GM12891 (cell line): ENCODE data around the gene ABHD16A.

Experiments used
- DNase-seq: peaks from one replicate; pipeline ENCODE4 v3.0.0; 2011; ENCODE audit warnings: low spot score; ENCODE audit not compliant: insufficient read length
- FAIRE-seq: peaks from 2 replicates; lab custom pipeline; 2011; peaks lifted over from hg19 to GRCh38; lab: Jason Lieb, UNC
- PAX5 ChIP-seq: IDR thresholded peaks from 2 replicates; pipeline ENCODE4 v1.6.1; 2011; ENCODE audit warnings: low read length, moderate library complexity, mild to moderate bottlenecking; ENCODE audit not compliant: insufficient read depth, severe bottlenecking
- POLR2A ChIP-seq: IDR thresholded peaks from 2 replicates; pipeline ENCODE4 v1.6.1; 2011; ENCODE audit warnings: low read depth, low read length, control low read depth
- POLR2AphosphoS5 ChIP-seq: IDR thresholded peaks from 2 replicates; pipeline ENCODE4 v1.6.1; 2011; ENCODE audit warnings: low read depth, low read length, control low read depth
- POU2F2 ChIP-seq: IDR thresholded peaks from 2 replicates; pipeline ENCODE4 v1.6.1; 2011; ENCODE audit warnings: low read depth, mild to moderate bottlenecking, control low read depth, low read length, moderate library complexity
- SPI1 ChIP-seq: IDR thresholded peaks from 2 replicates; pipeline ENCODE4 v1.6.1; 2011; ENCODE audit warnings: low read depth, low read length, control low read depth
- TAF1 ChIP-seq: IDR thresholded peaks from 2 replicates; pipeline ENCODE4 v1.6.1; 2011; ENCODE audit warnings: low read depth, low read length, control low read depth

The ABHD16A gene

DNA sequence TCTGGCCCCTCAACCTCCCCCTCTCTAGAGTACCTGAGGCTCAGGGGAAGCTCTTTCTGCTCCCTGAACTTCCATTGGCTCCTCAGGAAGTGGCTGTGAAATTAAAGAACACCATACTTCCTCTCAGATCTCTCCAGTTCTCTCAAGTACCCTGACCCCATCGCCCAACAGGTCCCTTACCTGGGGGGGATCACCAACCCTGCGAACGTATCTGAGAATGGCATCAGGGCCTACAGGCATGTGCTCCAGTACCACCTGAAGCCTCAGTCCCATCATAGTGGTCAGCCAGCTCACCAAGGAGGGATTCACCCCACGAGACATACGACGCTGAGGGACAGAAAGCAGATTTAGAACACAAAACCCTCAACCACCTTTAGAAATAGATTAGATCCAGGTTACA is 62.5 kb downstream of the ABHD16A start:
- DNase-seq (no peak), FAIRE-seq (no peak)
- TF ChIP-seq SPI1, result no peak
- TF ChIP-seq TAF1, result no peak
- no peak for TF ChIP-seq POLR2A
- TF ChIP-seq PAX5, result no peak
- no peak for TF ChIP-seq POU2F2
- TF ChIP-seq POLR2AphosphoS5, result no peak

GRCh38 chr6:31639449-31639861 is 63.7 kb downstream of the ABHD16A start:
- DNase-seq (no peak), FAIRE-seq (no peak)
- TF ChIP-seq SPI1 (no peak), TAF1 (no peak), POLR2AphosphoS5 (no peak), POU2F2 (no peak)

DNA sequence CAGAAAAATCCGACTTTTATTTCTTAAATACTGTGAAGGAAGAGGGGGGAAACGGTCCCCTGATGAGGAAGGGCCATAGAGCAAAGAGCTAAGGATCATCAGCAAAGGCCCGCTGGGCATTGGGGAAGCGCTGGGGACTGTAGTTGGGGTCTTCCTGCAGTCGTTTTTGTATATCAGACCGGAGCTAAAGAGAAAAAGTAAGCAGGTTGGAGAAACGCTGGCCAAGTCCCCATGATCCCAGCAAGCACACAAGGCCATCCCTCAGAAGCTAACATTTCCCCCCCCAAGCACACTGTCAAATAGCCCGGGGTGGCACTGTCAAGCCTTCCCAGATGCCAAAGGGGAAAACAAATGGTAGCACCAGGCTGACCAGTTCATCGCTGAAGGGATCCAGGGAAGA is 64.1 kb downstream of the ABHD16A start:
- no peak for FAIRE-seq
- TF ChIP-seq POLR2A (no peak), POU2F2 (peak; percentile 25; the same call in 1 of the 2 replicates), PAX5 (no peak), POLR2AphosphoS5 (peak; percentile 22; the same call in 1 of the 2 replicates), SPI1 (no peak), TAF1 (no peak)
- no peak for DNase-seq
